ENCODE measurements around the gene LAMA1.

The LAMA1 gene

GRCh38 chr18:6983366-6983765 lies 134.2 kb downstream of the LAMA1 start:
- DNase-seq, result no peak

- DNase-seq, result no peak
Observed at GRCh38 chr18:6982398-6982797, 135.2 kb downstream of the LAMA1 start.

GRCh38 chr18:6980363-6980762 lies 137.2 kb downstream of the LAMA1 start:
- DNase-seq, result no peak

- no peak for DNase-seq
Observed at GRCh38 chr18:6979954-6980353, 137.6 kb downstream of the LAMA1 start.

- DNase-seq, result no peak
Observed at GRCh38 chr18:6976935-6977334, 140.7 kb downstream of the LAMA1 start.

- DNase-seq, result no peak
Observed at GRCh38 chr18:6975084-6975483, 142.5 kb downstream of the LAMA1 start.

- DNase-seq, result no peak
Observed at GRCh38 chr18:6971823-6972478, 145.6 kb downstream of the LAMA1 start.

GRCh38 chr18:6963452-6964097 lies 154.0 kb downstream of the LAMA1 start:
- no peak for DNase-seq

GRCh38 chr18:6962571-6963451 lies 154.8 kb downstream of the LAMA1 start:
- no peak for DNase-seq

- DNase-seq, result no peak
Observed at GRCh38 chr18:6961331-6961730, 156.3 kb downstream of the LAMA1 start.

- DNase-seq, result no peak
Observed at GRCh38 chr18:6960656-6961055, 156.9 kb downstream of the LAMA1 start.

- DNase-seq, result no peak
Observed at GRCh38 chr18:6960124-6960523, 157.5 kb downstream of the LAMA1 start.

GRCh38 chr18:6959110-6959509 lies 158.5 kb downstream of the LAMA1 start:
- DNase-seq, result no peak

- no peak for DNase-seq
Observed at GRCh38 chr18:6956999-6957398, 160.6 kb downstream of the LAMA1 start.

GRCh38 chr18:6956495-6956894 lies 161.1 kb downstream of the LAMA1 start:
- DNase-seq, result no peak

GRCh38 chr18:6955304-6955703 lies 162.3 kb downstream of the LAMA1 start:
- no peak for DNase-seq

- DNase-seq, result no peak
Observed at GRCh38 chr18:6954501-6954900, 163.1 kb downstream of the LAMA1 start.

GRCh38 chr18:6951336-6952090 lies 166.1 kb downstream of the LAMA1 start:
- no peak for DNase-seq

GRCh38 chr18:6950641-6951040 lies 167.0 kb downstream of the LAMA1 start:
- no peak for DNase-seq

- no peak for DNase-seq
Observed at GRCh38 chr18:6949800-6950586, 167.6 kb downstream of the LAMA1 start.

GRCh38 chr18:6948281-6949055 lies 169.1 kb downstream of the LAMA1 start:
- no peak for DNase-seq

Measured in T-helper 9 cell (primary cell).